NCI-H526 treated with DMSO at 0.1 percent for 48 hours (cell line): Measurements from ENCODE around the gene PTTG1IP.

Source experiments
- DNase-seq: peaks from one replicate; lab custom pipeline; 2025; lab: John Stamatoyannopoulos, UW

The PTTG1IP gene

GRCh38 chr21:44895859-44896258 lies 22.4 kb upstream of the PTTG1IP start:
- DNase-seq, result no peak

GRCh38 chr21:44894687-44895302 lies 21.3 kb upstream of the PTTG1IP start:
- DNase-seq, result no peak

- DNase-seq, result no peak
Observed at GRCh38 chr21:44893948-44894656, 20.6 kb upstream of the PTTG1IP start.

- no peak for DNase-seq
Observed at GRCh38 chr21:44893278-44893556, 19.7 kb upstream of the PTTG1IP start.

GRCh38 chr21:44892536-44893277 lies 19.2 kb upstream of the PTTG1IP start:
- DNase-seq, result no peak

GRCh38 chr21:44892095-44892494 lies 18.6 kb upstream of the PTTG1IP start:
- DNase-seq, result no peak

GRCh38 chr21:44891631-44892031 lies 18.1 kb upstream of the PTTG1IP start:
- no peak for DNase-seq

- DNase-seq, result no peak
Observed at GRCh38 chr21:44890961-44891541, 17.6 kb upstream of the PTTG1IP start.

GRCh38 chr21:44890338-44890931 lies 16.9 kb upstream of the PTTG1IP start:
- no peak for DNase-seq

GRCh38 chr21:44889625-44890337 lies 16.3 kb upstream of the PTTG1IP start:
- no peak for DNase-seq

GRCh38 chr21:44888581-44889550 lies 15.4 kb upstream of the PTTG1IP start:
- DNase-seq, result no peak

- no peak for DNase-seq
Observed at GRCh38 chr21:44887807-44888580, 14.5 kb upstream of the PTTG1IP start.

GRCh38 chr21:44887126-44887806 lies 13.8 kb upstream of the PTTG1IP start:
- DNase-seq, result no peak

- DNase-seq, result no peak
Observed at GRCh38 chr21:44886113-44887075, 12.9 kb upstream of the PTTG1IP start.

- DNase-seq, result no peak
Observed at GRCh38 chr21:44885615-44886014, 12.1 kb upstream of the PTTG1IP start.

- no peak for DNase-seq
Observed at GRCh38 chr21:44884097-44884496, 10.6 kb upstream of the PTTG1IP start.

- DNase-seq, result no peak
Observed at GRCh38 chr21:44883250-44883649, 9.8 kb upstream of the PTTG1IP start.

GRCh38 chr21:44881198-44881872 lies 7.8 kb upstream of the PTTG1IP start:
- no peak for DNase-seq
